H9 (cell line): ENCODE results near the gene C1orf74. TPM values are rescaled to one million over a fixed set of nuclear protein-coding genes. Genes with fewer than 3 reads are reported as not detected.

Experiments
- DNase-seq: peaks from one replicate; pipeline ENCODE4 v3.0.0-alpha.2; 2017
- H2AFZ ChIP-seq: one replicate; pipeline ENCODE4 v1.6.1; 2013; ENCODE audit warnings: mild to moderate bottlenecking, low read length, control low read depth, moderate library complexity
- H2AK5ac ChIP-seq: 2 replicates; pipeline ENCODE4 v1.6.1; 2013; ENCODE audit warnings: low read length, control low read depth, mixed read lengths; ENCODE audit not compliant: insufficient read length
- H2BK120ac ChIP-seq: one replicate; pipeline ENCODE4 v1.6.1; 2013; ENCODE audit warnings: low read depth, mild to moderate bottlenecking, low read length, control low read depth, inconsistent platforms; ENCODE audit not compliant: poor library complexity, severe bottlenecking
- H2BK12ac ChIP-seq: 2 replicates; pipeline ENCODE4 v1.6.1; 2013; ENCODE audit warnings: low read length, control low read depth, mixed read lengths, low read depth; ENCODE audit not compliant: insufficient read length
- H2BK15ac ChIP-seq: 2 replicates; pipeline ENCODE4 v1.6.1; 2013; ENCODE audit warnings: low read depth, low read length, control low read depth
- H2BK20ac ChIP-seq: one replicate; pipeline ENCODE4 v1.6.1; 2013; ENCODE audit warnings: low read depth, mild to moderate bottlenecking, low read length, control low read depth, inconsistent platforms; ENCODE audit not compliant: poor library complexity, severe bottlenecking
- H2BK5ac ChIP-seq: 2 replicates; pipeline ENCODE4 v1.6.1; 2013; ENCODE audit warnings: low read length, control low read depth, mixed read lengths; ENCODE audit not compliant: insufficient read length
- H3K14ac ChIP-seq: 2 replicates; pipeline ENCODE4 v1.6.1; 2013; ENCODE audit warnings: low read length, control low read depth; ENCODE audit not compliant: insufficient read depth
- H3K18ac ChIP-seq: 2 replicates; pipeline ENCODE4 v1.6.1; 2013; ENCODE audit warnings: low read depth, mild to moderate bottlenecking, mixed read lengths, low read length, control low read depth; ENCODE audit not compliant: insufficient read length
- H3K23ac ChIP-seq: 2 replicates; pipeline ENCODE4 v1.6.1; 2013; ENCODE audit warnings: low read length, control low read depth, mixed read lengths, low read depth; ENCODE audit not compliant: insufficient read length
- H3K23me2 ChIP-seq: 2 replicates; pipeline ENCODE4 v1.6.1; 2013; ENCODE audit warnings: low read depth, mild to moderate bottlenecking, mixed read lengths, low read length, control low read depth; ENCODE audit not compliant: insufficient read length, poor library complexity, severe bottlenecking
- H3K27ac ChIP-seq: 2 replicates; pipeline ENCODE4 v1.5.1; 2013; ENCODE audit warnings: low read length, control low read depth, mixed read lengths, low read depth; ENCODE audit not compliant: insufficient read length
- H3K27me3 ChIP-seq: 2 replicates; pipeline ENCODE4 v1.6.1; 2013; ENCODE audit warnings: low read length, control low read depth, inconsistent platforms; ENCODE audit not compliant: insufficient read depth
- H3K4ac ChIP-seq: 2 replicates; pipeline ENCODE4 v1.6.1; 2013; ENCODE audit warnings: low read depth, mild to moderate bottlenecking, control low read depth, inconsistent platforms, low read length, moderate library complexity
- H3K4me1 ChIP-seq: 2 replicates; pipeline ENCODE4 v1.6.1; 2013; ENCODE audit warnings: low read length, control low read depth, inconsistent platforms; ENCODE audit not compliant: insufficient read depth
- H3K4me2 ChIP-seq: 2 replicates; pipeline ENCODE4 v1.6.1; 2013; ENCODE audit warnings: low read length, control low read depth, mixed read lengths; ENCODE audit not compliant: insufficient read length, insufficient read depth
- H3K56ac ChIP-seq: 2 replicates; pipeline ENCODE4 v1.6.1; 2013; ENCODE audit warnings: low read depth, mild to moderate bottlenecking, mixed read lengths, low read length, control low read depth; ENCODE audit not compliant: insufficient read length
- H3K79me1 ChIP-seq: 2 replicates; pipeline ENCODE4 v1.6.1; 2013; ENCODE audit warnings: low read depth, mild to moderate bottlenecking, moderate library complexity, low read length, control low read depth, inconsistent platforms; ENCODE audit not compliant: insufficient read depth, poor library complexity, severe bottlenecking
- H3K79me2 ChIP-seq: 2 replicates; pipeline ENCODE4 v1.6.1; 2013; ENCODE audit warnings: low read length, control low read depth, inconsistent platforms; ENCODE audit not compliant: insufficient read depth
- H3K9ac ChIP-seq: 2 replicates; pipeline ENCODE4 v1.6.1; 2013; ENCODE audit warnings: low read length, control low read depth, mixed read lengths; ENCODE audit not compliant: insufficient read length; ENCODE audit errors: extremely low read depth
- H3K9me3 ChIP-seq: one replicate; pipeline ENCODE4 v1.6.1; 2013; ENCODE audit warnings: low read depth, low read length, inconsistent platforms; ENCODE audit not compliant: control insufficient read depth
- H3T11ph ChIP-seq: one replicate; pipeline ENCODE4 v1.6.1; 2013; ENCODE audit warnings: mild to moderate bottlenecking, low read length, control low read depth, inconsistent platforms
- H4K20me1 ChIP-seq: one replicate; pipeline ENCODE4 v1.6.1; 2013; ENCODE audit not compliant: control insufficient read depth, insufficient read length, insufficient read depth
- H4K5ac ChIP-seq: 2 replicates; pipeline ENCODE4 v1.6.1; 2013; ENCODE audit warnings: low read depth, mild to moderate bottlenecking, mixed read lengths, low read length, control low read depth; ENCODE audit not compliant: insufficient read length
- H4K8ac ChIP-seq: replicated peaks from 2 replicates; pipeline ENCODE4 v1.6.1; 2013; ENCODE audit warnings: low read length, control low read depth, mixed read lengths, low read depth; ENCODE audit not compliant: insufficient read length
- H4K91ac ChIP-seq: 2 replicates; pipeline ENCODE4 v1.6.1; 2013; ENCODE audit warnings: low read depth, mild to moderate bottlenecking, moderate library complexity, mixed read lengths, low read length, control low read depth; ENCODE audit not compliant: insufficient read length
- H3K27ac Mint-ChIP-seq, 3 experiments: 2 replicates in 2 of 3; 3 replicates in 1 of 3; pipeline ENCODE4 v1.8.0; 2020 to 2021; ENCODE audit warnings: mixed read lengths in 3 of 3, mild to moderate bottlenecking in 1 of 3, moderate library complexity in 1 of 3
- H3K27me3 Mint-ChIP-seq: 2 replicates; pipeline ENCODE4 v1.8.0; 2021; ENCODE audit warnings: low read depth, mild to moderate bottlenecking, moderate library complexity, mixed read lengths
- H3K36me3 Mint-ChIP-seq, 3 experiments: 2 replicates in 2 of 3; 3 replicates in 1 of 3; pipeline ENCODE4 v1.8.0; 2020 to 2021; ENCODE audit warnings: low read depth in 3 of 3, mixed read lengths in 3 of 3; ENCODE audit not compliant: insufficient read depth in 1 of 3
- H3K4me1 Mint-ChIP-seq, 2 experiments: 2 replicates each; pipeline ENCODE4 v1.8.0; 2020; ENCODE audit warnings: mixed read lengths in 2 of 2
- H3K4me3 Mint-ChIP-seq, 2 experiments: 2 replicates in 1 of 2; 3 replicates in 1 of 2; pipeline ENCODE4 v1.8.0; 2020 to 2021; ENCODE audit warnings: mild to moderate bottlenecking in 2 of 2, mixed read lengths in 2 of 2, moderate library complexity in 1 of 2
- H3K9me3 Mint-ChIP-seq, 2 experiments: 2 replicates in 1 of 2; 3 replicates in 1 of 2; pipeline ENCODE4 v1.8.0; 2020; ENCODE audit warnings: mild to moderate bottlenecking in 2 of 2, mixed read lengths in 2 of 2, moderate library complexity in 1 of 2
- CTCF ChIP-seq: fragments of 200-600 bp; sonication (generic); conservative IDR thresholded peaks from 3 replicates; pipeline ENCODE4 v1.8.0; 2021; ENCODE audit warnings: antibody characterized with exemption, mild to moderate bottlenecking
- WGBS: extraction: QIAGEN DNeasy Blood & Tissue Kit; methylation state at CpG from one replicate; pipeline ENCODE4 v1.1.7; 2013; ENCODE audit warnings: missing lambda C conversion rate, low lambda C conversion rate, mixed read lengths; ENCODE audit not compliant: insufficient read length; ENCODE audit errors: extremely low coverage; 5-methylcytosine and 5-hydroxymethylcytosine counted together
- total RNA-seq: library from RNA; stranded (reverse); gene quantifications from 2 replicates; pipeline ENCODE4 v1.2.1, GENCODE V29; 2021

Gene C1orf74
- total RNA-seq, 1 experiment from 2014 or later = 2.4 TPM

DNA sequence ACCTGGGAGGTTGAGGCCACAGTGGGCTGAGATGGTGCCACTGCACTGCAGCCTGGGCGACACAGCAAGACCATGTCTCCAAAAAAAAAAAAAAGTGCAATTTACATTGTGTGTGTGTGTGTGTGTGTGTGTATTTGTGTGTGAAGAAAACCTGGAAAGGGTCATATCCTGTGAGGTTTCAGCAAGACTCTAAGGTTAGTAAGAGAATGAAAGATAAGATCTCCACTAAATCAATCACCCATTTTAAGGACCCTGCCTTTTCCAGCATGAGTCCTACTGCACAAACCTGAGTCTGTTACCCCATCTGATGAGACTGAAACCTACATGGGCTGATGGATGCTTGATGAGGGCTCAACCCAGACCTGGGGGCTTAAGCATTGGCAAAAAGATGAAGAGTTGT lies 4.9 kb upstream of the C1orf74 start:
- no peak for TF ChIP-seq CTCF
- no peak overlapping the region for H4K91ac ChIP-seq
- no peak overlapping the region for H2BK120ac ChIP-seq
- H3K9ac ChIP-seq = no peak overlapping the region
- no peak overlapping the region for H2AFZ ChIP-seq
- no peak overlapping the region for H2BK5ac ChIP-seq
- no peak overlapping the region for H3K56ac ChIP-seq
- H3K4ac ChIP-seq = no peak overlapping the region
- H3K14ac ChIP-seq = no peak overlapping the region
- H4K5ac ChIP-seq = no peak overlapping the region
- H3T11ph ChIP-seq = no peak overlapping the region
- no peak overlapping the region for H3K4me2 ChIP-seq
- no peaks in the 10 kb centered on the region for H4K20me1 ChIP-seq
- no peaks in the 10 kb centered on the region for H3K79me2 ChIP-seq
- no peak overlapping the region for H4K8ac ChIP-seq
- H3K27me3 ChIP-seq = no peaks in the 10 kb centered on the region
- no peak overlapping the region for H2BK15ac ChIP-seq
- Mint-ChIP-seq H3K36me3 (peaks cover 2 to 71% (median 52%) of the 10 kb centered on the region in 3 experiments; a peak in 6 of 7 replicates), H3K27me3 (peaks cover 8% of the 10 kb centered on the region), H3K27ac (no peak overlapping the region), H3K4me3 (no peak overlapping the region), H3K9me3 (no peaks in the 10 kb centered on the region; a peak in 1 of 5 replicates), H3K4me1 (peaks cover 3 to 4% of the 10 kb centered on the region in 2 experiments; a peak in 3 of 4 replicates)
- no peak overlapping the region for H3K18ac ChIP-seq
- no peak overlapping the region for H2AK5ac ChIP-seq
- H3K4me1 ChIP-seq = no peaks in the 10 kb centered on the region
- H3K23ac ChIP-seq = no peak overlapping the region
- H2BK12ac ChIP-seq = no peak overlapping the region
- no peak for DNase-seq
- no peak overlapping the region for H2BK20ac ChIP-seq
- WGBS = no CpG with 5 or more reads among the region's 1 CpG
- no peaks in the 10 kb centered on the region for H3K23me2 ChIP-seq
- no peaks in the 10 kb centered on the region for H3K79me1 ChIP-seq
- H3K9me3 ChIP-seq = no peaks in the 10 kb centered on the region
- H3K27ac ChIP-seq = no peak overlapping the region
